T-helper 9 cell (primary cell): Measurements from ENCODE around the gene AKNAD1.
"Not testable (repeated sequence)": the region's sequence is repeated elsewhere in the genome, so short reads cannot be mapped to it uniquely, and the experiment has no call there.

Source experiments
- DNase-seq: peaks from one replicate; pipeline ENCODE4 v3.0.0-alpha.2; 2020

AKNAD1 gene

GRCh38 chr1:108829498-108829916 is 27.4 kb downstream of the AKNAD1 start:
- no peak for DNase-seq

- peak; percentile 66 for DNase-seq
Observed at GRCh38 chr1:108828074-108828961, 28.6 kb downstream of the AKNAD1 start.

GRCh38 chr1:108826081-108826635 is 30.7 kb downstream of the AKNAD1 start:
- DNase-seq, result no peak

GRCh38 chr1:108824051-108824450 is 32.8 kb downstream of the AKNAD1 start:
- DNase-seq, result no peak

- no peak for DNase-seq
Observed at GRCh38 chr1:108823632-108824031, 33.3 kb downstream of the AKNAD1 start.

GRCh38 chr1:108819878-108820277 is 37.0 kb downstream of the AKNAD1 start:
- no peak for DNase-seq

- DNase-seq, result no peak
Observed at GRCh38 chr1:108817811-108818210, 39.1 kb downstream of the AKNAD1 start.

- no peak for DNase-seq
Observed at GRCh38 chr1:108817016-108817415, 39.9 kb downstream of the AKNAD1 start.

GRCh38 chr1:108816049-108816893 is 40.6 kb downstream of the AKNAD1 start:
- no peak for DNase-seq

- DNase-seq, result no peak
Observed at GRCh38 chr1:108815566-108815965, 41.3 kb downstream of the AKNAD1 start.

GRCh38 chr1:108814343-108815125 is 42.4 kb downstream of the AKNAD1 start:
- DNase-seq, result no peak

- DNase-seq, result no peak
Observed at GRCh38 chr1:108813326-108813725, 43.6 kb downstream of the AKNAD1 start.

- no peak for DNase-seq
Observed at GRCh38 chr1:108811611-108812010, 45.3 kb downstream of the AKNAD1 start.

- DNase-seq, result no peak
Observed at GRCh38 chr1:108808438-108808837, 48.5 kb downstream of the AKNAD1 start.

- DNase-seq, result no peak
Observed at GRCh38 chr1:108803548-108803947, 53.3 kb downstream of the AKNAD1 start.

GRCh38 chr1:108801101-108801500 is 55.8 kb downstream of the AKNAD1 start:
- DNase-seq, result no peak

GRCh38 chr1:108799001-108799400 is 57.9 kb downstream of the AKNAD1 start:
- no peak for DNase-seq

- DNase-seq, result no peak
Observed at GRCh38 chr1:108792420-108792819, 64.5 kb downstream of the AKNAD1 start.

GRCh38 chr1:108791790-108792189 is 65.1 kb downstream of the AKNAD1 start:
- no peak for DNase-seq

GRCh38 chr1:108785880-108786279 is 71.0 kb downstream of the AKNAD1 start:
- no peak for DNase-seq

GRCh38 chr1:108785264-108785663 is 71.6 kb downstream of the AKNAD1 start:
- DNase-seq, result no peak

GRCh38 chr1:108781575-108781944 is 75.3 kb downstream of the AKNAD1 start:
- not testable (repeated sequence) for DNase-seq
